GM12801 (cell line): Measurements from ENCODE around the gene CDC123.

Experiments
- TF ChIP-seq, protein P1 (sequence below): IDR thresholded peaks from one replicate; pipeline ENCODE4 v1.5.1; 2011; ENCODE audit warnings: control low read depth; ENCODE audit not compliant: insufficient read length; ENCODE audit errors: extremely low read depth

The CDC123 gene

DNA sequence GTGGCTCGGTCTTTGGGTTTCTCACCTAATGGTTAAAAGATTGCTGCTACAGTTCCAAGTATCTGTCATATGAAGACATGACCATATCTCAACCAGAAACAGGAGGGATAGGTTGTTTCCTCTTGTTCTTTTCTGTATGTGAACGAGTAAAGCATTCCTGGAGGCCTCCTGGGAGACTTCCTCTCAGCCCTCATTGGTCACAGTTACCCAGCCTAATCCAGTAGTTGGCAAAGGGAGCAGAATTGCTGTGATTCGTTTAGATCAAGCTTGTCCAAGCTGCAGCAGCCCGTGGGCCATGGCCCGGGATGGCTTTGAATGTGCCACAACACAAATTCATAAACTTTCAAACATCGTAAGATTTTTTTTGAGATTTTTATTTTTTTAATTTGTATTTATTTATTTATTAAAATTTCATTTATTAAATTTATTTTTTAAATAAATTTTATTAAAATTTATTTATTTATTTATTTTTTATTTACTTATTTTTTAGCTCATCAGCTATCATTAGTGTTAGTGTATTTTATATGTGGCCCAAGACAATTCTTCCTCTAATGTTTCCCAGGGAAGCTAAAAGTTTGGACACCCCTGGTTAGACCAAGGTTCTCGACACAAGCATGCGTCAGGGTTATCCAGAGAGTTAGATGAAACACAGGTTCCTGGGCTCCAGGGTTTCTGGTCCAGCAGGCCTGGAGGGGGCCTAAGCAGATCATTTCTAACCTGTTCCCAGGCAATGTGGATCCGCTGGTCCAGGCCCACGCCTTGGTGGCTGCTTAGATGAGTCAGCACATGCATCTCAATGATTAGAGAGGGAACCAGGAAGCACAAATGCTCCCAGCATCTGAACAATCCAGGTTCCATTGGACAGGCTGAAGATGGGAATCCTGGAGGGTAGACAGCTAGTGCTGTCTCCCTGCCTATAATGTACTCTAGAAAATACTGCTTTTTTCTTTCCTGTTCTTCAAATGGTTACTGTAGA lies 25.6 kb downstream of the CDC123 start:
- TF ChIP-seq, protein P1, sequence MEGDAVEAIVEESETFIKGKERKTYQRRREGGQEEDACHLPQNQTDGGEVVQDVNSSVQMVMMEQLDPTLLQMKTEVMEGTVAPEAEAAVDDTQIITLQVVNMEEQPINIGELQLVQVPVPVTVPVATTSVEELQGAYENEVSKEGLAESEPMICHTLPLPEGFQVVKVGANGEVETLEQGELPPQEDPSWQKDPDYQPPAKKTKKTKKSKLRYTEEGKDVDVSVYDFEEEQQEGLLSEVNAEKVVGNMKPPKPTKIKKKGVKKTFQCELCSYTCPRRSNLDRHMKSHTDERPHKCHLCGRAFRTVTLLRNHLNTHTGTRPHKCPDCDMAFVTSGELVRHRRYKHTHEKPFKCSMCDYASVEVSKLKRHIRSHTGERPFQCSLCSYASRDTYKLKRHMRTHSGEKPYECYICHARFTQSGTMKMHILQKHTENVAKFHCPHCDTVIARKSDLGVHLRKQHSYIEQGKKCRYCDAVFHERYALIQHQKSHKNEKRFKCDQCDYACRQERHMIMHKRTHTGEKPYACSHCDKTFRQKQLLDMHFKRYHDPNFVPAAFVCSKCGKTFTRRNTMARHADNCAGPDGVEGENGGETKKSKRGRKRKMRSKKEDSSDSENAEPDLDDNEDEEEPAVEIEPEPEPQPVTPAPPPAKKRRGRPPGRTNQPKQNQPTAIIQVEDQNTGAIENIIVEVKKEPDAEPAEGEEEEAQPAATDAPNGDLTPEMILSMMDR: no peak

DNA sequence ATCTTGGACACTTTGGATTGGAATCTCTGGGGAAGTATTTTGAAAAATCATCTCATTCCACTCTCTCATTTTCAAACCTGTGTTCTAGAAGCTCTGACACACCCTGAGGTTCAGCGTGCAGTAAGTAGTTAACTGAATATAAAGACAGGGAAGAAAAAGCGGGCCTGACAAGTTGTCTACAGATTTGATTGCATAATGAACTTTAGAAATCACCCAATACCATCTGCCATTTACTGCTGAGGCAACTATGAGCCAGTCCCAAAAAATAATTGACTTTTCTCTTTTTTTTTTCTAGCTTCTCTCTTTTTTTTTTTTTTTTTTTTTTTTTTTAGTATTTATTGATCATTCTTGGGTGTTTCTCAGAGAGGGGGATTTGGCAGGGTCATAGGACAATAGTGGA lies 29.5 kb downstream of the CDC123 start:
- TF ChIP-seq, protein P1: no peak

DNA sequence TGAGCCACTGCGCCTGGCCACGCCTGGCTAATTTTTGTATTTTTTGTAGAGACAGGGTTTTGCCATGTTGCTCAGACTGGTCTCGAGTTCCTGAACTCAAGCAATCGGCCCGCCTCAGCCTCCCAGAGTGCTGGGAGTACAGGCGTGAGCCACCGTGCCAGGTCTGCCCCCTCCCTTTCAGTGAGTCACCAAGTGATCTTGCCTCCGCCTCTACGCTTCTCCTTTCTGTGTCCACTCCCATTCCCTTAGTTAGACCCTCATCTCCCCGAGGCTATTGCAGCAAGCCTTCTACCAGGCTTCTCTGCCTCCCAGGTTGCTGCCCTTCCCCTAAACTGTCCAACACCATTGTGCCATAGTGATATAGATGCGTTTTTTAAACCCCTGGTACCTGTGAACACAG lies 32.9 kb downstream of the CDC123 start:
- TF ChIP-seq, protein P1: no peak

DNA sequence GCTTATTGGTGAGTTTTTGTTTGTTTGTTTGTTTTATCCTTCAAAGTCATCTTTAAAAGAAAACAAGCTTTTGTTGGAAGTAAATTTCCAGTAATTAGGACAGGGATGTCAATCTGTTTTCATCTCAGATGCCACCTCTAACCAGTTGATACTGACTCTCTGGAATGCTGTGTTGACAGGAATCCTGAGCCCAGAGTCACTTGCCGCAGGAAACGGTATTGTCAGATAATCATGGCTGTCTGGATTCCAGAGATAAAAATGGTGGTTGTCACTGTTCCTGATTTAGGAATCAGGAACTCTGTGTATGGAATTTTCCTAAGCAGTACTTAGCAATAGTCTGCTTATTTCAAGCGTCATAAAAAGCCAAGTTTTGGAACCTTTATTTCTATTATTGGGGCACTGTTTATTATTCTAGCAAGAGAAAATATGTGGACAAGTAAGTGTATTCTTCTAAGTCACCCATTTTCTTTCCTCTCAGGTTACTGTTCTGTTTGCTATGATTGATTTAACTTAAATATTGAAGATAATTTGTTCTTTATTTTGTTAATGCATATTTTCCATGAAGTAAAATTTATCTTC lies 39.2 kb downstream of the CDC123 start:
- TF ChIP-seq, protein P1: no peak

DNA sequence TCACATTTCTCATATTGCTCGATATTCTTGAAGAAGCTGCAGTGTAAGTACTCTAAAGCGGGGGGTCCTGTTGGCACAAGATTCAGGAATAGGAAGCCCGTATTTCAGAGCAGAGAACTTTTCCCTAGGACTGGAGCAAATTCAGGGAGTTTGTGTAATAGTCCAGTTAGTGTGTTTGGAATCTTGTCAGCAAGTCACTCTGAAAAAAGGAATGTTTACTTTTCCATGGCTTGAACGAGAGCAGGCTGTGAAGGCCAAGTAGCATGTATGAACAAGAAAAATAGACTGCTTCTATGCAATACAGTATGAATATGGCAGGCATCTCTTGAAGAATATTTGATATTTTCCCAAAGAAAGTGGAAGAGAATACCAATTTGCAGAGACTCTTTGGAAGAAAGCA lies 39.8 kb downstream of the CDC123 start:
- TF ChIP-seq, protein P1: no peak

DNA sequence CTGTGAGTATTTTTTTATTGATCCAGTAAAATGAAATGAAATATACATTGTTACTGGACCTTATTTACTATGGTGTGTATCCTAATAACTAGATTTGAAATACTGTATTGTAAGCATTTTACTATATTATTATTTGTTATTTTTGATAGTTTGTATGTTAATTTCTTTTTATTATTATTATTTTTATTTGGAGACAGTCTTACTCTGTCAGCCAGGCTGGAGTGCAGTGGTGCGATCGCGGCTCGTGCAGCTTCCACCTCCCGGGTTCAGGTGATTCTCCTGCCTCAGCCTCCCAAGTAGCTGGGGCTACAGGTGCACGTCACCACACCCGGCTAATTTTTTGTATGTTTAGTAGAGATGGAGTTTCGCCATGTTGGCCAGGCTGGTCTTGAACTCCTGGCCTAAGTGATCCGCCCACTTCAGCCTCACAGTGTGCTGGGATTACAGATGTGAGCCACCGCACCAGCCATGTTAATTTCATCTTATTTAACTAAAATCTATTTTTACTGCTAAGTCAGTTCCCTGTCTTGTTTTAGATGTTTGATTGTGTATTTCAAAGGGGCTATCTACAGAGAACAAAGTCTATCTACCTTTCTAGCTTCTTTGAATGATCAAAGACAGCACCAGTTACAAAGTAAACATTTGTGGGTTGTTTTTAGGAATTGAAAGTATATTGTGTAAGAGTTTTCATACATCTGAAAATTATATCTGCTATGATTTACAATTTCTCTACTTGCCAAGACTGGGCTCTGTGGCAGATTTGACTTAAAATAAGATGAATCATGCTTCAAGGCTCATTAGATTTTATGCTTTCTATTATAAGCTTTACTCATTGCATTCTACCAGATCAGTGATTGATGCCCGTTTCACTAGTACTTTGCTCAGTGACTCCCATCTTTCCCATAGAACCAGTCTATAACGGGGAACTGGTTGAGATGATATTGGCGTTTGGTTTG lies 41.6 kb downstream of the CDC123 start:
- TF ChIP-seq, protein P1: no peak

DNA sequence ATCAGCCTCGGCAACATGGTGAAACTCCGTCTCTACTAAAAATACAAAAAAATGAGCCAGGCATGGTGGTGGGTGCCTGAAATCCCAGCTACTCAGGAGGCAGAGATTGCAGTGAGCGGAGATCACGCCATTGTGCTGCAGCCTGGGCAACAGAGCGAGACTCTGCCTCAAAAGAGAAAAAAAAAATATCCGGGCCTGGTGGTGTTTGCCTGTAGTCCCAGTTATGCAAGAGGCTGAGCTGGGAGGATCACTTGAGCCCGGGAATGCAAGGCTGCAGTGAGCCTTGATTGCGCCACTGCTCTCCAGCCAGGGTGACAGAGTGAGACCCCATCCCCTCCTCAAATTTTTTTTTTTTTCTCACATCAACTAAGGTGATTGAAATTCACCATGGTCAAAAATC lies 42.8 kb downstream of the CDC123 start:
- TF ChIP-seq, protein P1: no peak
